Spinal cord (tissue), 10 donors: Measurements from ENCODE around the gene TENT5C. TPM values are rescaled to one million over a fixed set of nuclear protein-coding genes. Genes with fewer than 3 reads are reported as not detected.

Experiments
- DNase-seq, 6 donors: peaks; one replicate each; pipeline versions ENCODE4 v3.0.0 to v3.0.0-alpha.2; 2013 to 2015; ENCODE audit warnings: low spot score in 6 of 6, low read depth in 4 of 6
- H3K27ac ChIP-seq: one replicate; pipeline ENCODE4 v1.5.1; 2013; ENCODE audit warnings: low read depth, low read length, control low read depth
- H3K27me3 ChIP-seq: one replicate; pipeline ENCODE4 v1.6.1; 2013; ENCODE audit warnings: low read length; ENCODE audit not compliant: control insufficient read depth, insufficient read depth
- H3K36me3 ChIP-seq: one replicate; pipeline ENCODE4 v1.6.1; 2013; ENCODE audit warnings: low read length; ENCODE audit not compliant: control insufficient read depth, insufficient read depth
- H3K4me1 ChIP-seq: one replicate; pipeline ENCODE4 v1.6.1; 2013; ENCODE audit warnings: low read length; ENCODE audit not compliant: control insufficient read depth, insufficient read depth
- H3K4me3 ChIP-seq: one replicate; pipeline ENCODE4 v1.5.1; 2013; ENCODE audit warnings: low read depth, low read length, control low read depth
- H3K9me3 ChIP-seq: one replicate; pipeline ENCODE4 v1.6.1; 2013; ENCODE audit warnings: low read length; ENCODE audit not compliant: control insufficient read depth, insufficient read depth
- WGBS: methylation state at CpG from one replicate; pipeline ENCODE4 v1.1.5; 2013; ENCODE audit warnings: missing lambda C conversion rate; ENCODE audit not compliant: insufficient coverage; 5-methylcytosine and 5-hydroxymethylcytosine counted together
- polyA plus RNA-seq, 2 donors: library from polyadenylated mRNA; unstranded; fragments of 120-200 nt; gene quantifications; one replicate each; pipeline ENCODE4 v1.2.1, GENCODE V29; 2013; ENCODE audit not compliant: insufficient read length in 2 of 2
- total RNA-seq, 2 donors: library from RNA; depleted of rRNA in 1 of 2; stranded (reverse); fragments of 120-200 nt in 1 of 2; fragments of >200 nt in 1 of 2; gene quantifications; one replicate each; pipeline versions ENCODE4 v1.2.3 to v1.2.4, GENCODE V29; 2013 to 2014
- donor health status: healthy.

Gene TENT5C
- total and polyA plus RNA-seq, 4 donors = 2.0 to 42.1 (median 8.8) TPM

- Histone ChIP-seq H3K27ac (no peak overlapping the region), H3K36me3 (no peaks in the 10 kb centered on the region), H3K4me1 (peaks cover 3% of the 10 kb centered on the region), H3K27me3 (no peaks in the 10 kb centered on the region), H3K4me3 (no peak overlapping the region), H3K9me3 (no peaks in the 10 kb centered on the region)
- DNase-seq = no peak
- 91% methylated on average over 4 of the region's 8 CpGs for WGBS
Measured at GRCh38 chr1:117636637-117637425, 31.0 kb downstream of the TENT5C start.

- H3K36me3 ChIP-seq = no peaks in the 10 kb centered on the region
- no peak for DNase-seq
- no peak overlapping the region for H3K4me3 ChIP-seq
- no peak overlapping the region for H3K27ac ChIP-seq
- H3K9me3 ChIP-seq = no peaks in the 10 kb centered on the region
- H3K27me3 ChIP-seq = no peaks in the 10 kb centered on the region
- peaks cover 3% of the 10 kb centered on the region for H3K4me1 ChIP-seq
- 67% methylated on average over 1 of the region's 1 CpG for WGBS
Measured at GRCh38 chr1:117638141-117638540, 32.3 kb downstream of the TENT5C start.

- WGBS = 100% methylated on average over 1 of the region's 4 CpGs
Measured at GRCh38 chr1:117638759-117639158, 32.9 kb downstream of the TENT5C start.

GRCh38 chr1:117639741-117640140 is 33.9 kb downstream of the TENT5C start:
- H3K27me3 ChIP-seq = no peaks in the 10 kb centered on the region
- H3K4me3 ChIP-seq = no peak overlapping the region
- H3K27ac ChIP-seq = no peak overlapping the region
- H3K36me3 ChIP-seq = no peaks in the 10 kb centered on the region
- WGBS = 85% methylated on average over 2 of the region's 4 CpGs
- DNase-seq = no peak
- no peaks in the 10 kb centered on the region for H3K4me1 ChIP-seq
- no peaks in the 10 kb centered on the region for H3K9me3 ChIP-seq

More at GRCh38 chr1:117638759-117639158, 32.9 kb downstream of the TENT5C start:
- H3K4me3 ChIP-seq = no peak overlapping the region
- no peaks in the 10 kb centered on the region for H3K27me3 ChIP-seq
- no peaks in the 10 kb centered on the region for H3K4me1 ChIP-seq
- H3K9me3 ChIP-seq = no peaks in the 10 kb centered on the region
- no peaks in the 10 kb centered on the region for H3K36me3 ChIP-seq
- H3K27ac ChIP-seq = no peak overlapping the region
- DNase-seq = no peak

GRCh38 chr1:117641536-117641935 is 35.7 kb downstream of the TENT5C start:
- no peaks in the 10 kb centered on the region for H3K36me3 ChIP-seq
- H3K27ac ChIP-seq = no peak overlapping the region
- 96% methylated on average over 2 of the region's 3 CpGs for WGBS
- H3K27me3 ChIP-seq = no peaks in the 10 kb centered on the region
- no peaks in the 10 kb centered on the region for H3K4me1 ChIP-seq
- no peak overlapping the region for H3K4me3 ChIP-seq
- no peak for DNase-seq
- H3K9me3 ChIP-seq = no peaks in the 10 kb centered on the region

GRCh38 chr1:117642963-117643362 is 37.1 kb downstream of the TENT5C start:
- WGBS = 100% methylated on average over 1 of the region's 4 CpGs
- H3K4me1 ChIP-seq = no peaks in the 10 kb centered on the region
- H3K27me3 ChIP-seq = no peaks in the 10 kb centered on the region
- no peak overlapping the region for H3K27ac ChIP-seq
- H3K4me3 ChIP-seq = no peak overlapping the region
- DNase-seq = no peak
- H3K36me3 ChIP-seq = no peaks in the 10 kb centered on the region
- H3K9me3 ChIP-seq = no peaks in the 10 kb centered on the region

- no CpG with 5 or more reads among the region's 2 CpGs for WGBS
- H3K9me3 ChIP-seq = no peaks in the 10 kb centered on the region
- no peak overlapping the region for H3K4me3 ChIP-seq
- no peak overlapping the region for H3K27ac ChIP-seq
- H3K27me3 ChIP-seq = no peaks in the 10 kb centered on the region
- H3K4me1 ChIP-seq = no peaks in the 10 kb centered on the region
- DNase-seq = no peak
- no peaks in the 10 kb centered on the region for H3K36me3 ChIP-seq
Measured at GRCh38 chr1:117643601-117644000, 37.8 kb downstream of the TENT5C start.

GRCh38 chr1:117644696-117645311 is 39.0 kb downstream of the TENT5C start:
- H3K27me3 ChIP-seq = no peaks in the 10 kb centered on the region
- no peaks in the 10 kb centered on the region for H3K4me1 ChIP-seq
- H3K27ac ChIP-seq = no peak overlapping the region
- no peak overlapping the region for H3K4me3 ChIP-seq
- H3K9me3 ChIP-seq = no peaks in the 10 kb centered on the region
- WGBS = 90% methylated on average over 2 of the region's 3 CpGs
- no peak for DNase-seq
- H3K36me3 ChIP-seq = no peaks in the 10 kb centered on the region

- Histone ChIP-seq H3K36me3 (no peaks in the 10 kb centered on the region), H3K4me1 (no peaks in the 10 kb centered on the region), H3K4me3 (no peak overlapping the region), H3K27ac (no peak overlapping the region), H3K27me3 (no peaks in the 10 kb centered on the region), H3K9me3 (no peaks in the 10 kb centered on the region)
- WGBS = 91% methylated on average over 4 of the region's 4 CpGs
- no peak for DNase-seq
Measured at GRCh38 chr1:117645343-117645742, 39.5 kb downstream of the TENT5C start.
